Measurements from ENCODE around the gene HBE1.
"Not testable (repeated sequence)": the region's sequence is repeated elsewhere in the genome, so short reads cannot be mapped to it uniquely, and the experiment has no call there.

HBE1 gene

DNA sequence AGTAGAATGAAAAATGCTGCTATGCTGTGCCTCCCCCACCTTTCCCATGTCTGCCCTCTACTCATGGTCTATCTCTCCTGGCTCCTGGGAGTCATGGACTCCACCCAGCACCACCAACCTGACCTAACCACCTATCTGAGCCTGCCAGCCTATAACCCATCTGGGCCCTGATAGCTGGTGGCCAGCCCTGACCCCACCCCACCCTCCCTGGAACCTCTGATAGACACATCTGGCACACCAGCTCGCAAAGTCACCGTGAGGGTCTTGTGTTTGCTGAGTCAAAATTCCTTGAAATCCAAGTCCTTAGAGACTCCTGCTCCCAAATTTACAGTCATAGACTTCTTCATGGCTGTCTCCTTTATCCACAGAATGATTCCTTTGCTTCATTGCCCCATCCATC, 14.9 kb upstream of the HBE1 start:
- DNase-seq: no peak

GRCh38 chr11:5283882-5284281, 14.1 kb upstream of the HBE1 start:
- no peak for DNase-seq

DNA sequence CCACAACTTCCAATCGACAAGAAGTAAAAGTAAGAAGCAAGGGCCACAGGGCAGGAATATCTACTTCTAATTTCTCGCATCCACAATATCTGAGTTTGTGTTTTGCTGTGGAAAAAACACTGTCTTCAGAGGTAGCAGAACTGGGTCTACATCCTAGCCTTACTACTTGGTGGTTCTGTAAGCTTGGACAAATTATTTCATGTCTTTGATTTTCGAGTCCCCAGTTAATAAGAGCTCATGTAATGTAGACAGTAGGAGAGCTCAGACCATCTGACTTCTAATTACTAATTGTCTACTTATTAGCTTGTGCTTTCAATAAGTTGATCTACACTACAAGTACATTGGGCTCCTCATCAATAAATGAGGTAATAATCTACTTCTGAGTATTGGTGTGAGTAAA, 13.3 kb upstream of the HBE1 start:
- DNase-seq: no peak

- DNase-seq: no peak
These were observed 12.9 kb upstream of the HBE1 start for GRCh38 chr11:5282628-5283027.

DNA sequence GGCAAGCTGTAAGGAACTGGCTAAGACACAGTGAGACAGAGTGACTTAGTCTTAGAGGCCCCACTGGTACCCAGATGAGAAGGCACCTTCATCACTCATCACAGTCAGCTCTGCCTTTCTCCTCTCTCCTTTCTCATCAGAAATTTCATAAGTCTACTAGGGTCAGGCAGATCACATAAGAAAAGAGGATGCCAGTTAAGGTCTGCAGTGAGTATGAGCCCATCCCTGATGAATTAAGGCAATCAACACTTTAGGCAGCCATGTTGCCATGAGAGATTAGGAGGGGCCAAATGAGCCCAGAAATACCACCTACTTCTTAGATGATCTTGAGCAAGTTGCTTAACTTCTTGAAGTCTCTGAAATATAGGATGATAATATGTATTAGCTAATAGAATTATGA, 11.9 kb upstream of the HBE1 start:
- no peak for DNase-seq

DNA sequence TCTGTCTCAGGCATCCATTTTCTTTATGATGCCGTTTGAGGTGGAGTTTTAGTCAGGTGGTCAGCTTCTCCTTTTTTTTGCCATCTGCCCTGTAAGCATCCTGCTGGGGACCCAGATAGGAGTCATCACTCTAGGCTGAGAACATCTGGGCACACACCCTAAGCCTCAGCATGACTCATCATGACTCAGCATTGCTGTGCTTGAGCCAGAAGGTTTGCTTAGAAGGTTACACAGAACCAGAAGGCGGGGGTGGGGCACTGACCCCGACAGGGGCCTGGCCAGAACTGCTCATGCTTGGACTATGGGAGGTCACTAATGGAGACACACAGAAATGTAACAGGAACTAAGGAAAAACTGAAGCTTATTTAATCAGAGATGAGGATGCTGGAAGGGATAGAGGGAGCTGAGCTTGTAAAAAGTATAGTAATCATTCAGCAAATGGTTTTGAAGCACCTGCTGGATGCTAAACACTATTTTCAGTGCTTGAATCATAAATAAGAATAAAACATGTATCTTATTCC, 10.9 kb upstream of the HBE1 start:
- DNase-seq: peak; percentile 85

GRCh38 chr11:5279471-5280090, 9.8 kb upstream of the HBE1 start:
- no peak for DNase-seq

GRCh38 chr11:5277807-5278382, 8.2 kb upstream of the HBE1 start:
- no peak for DNase-seq

GRCh38 chr11:5276697-5277096, 7.0 kb upstream of the HBE1 start:
- no peak for DNase-seq

- DNase-seq: no peak
These were observed 5.8 kb upstream of the HBE1 start for GRCh38 chr11:5275369-5276110.

GRCh38 chr11:5274395-5274794, 4.7 kb upstream of the HBE1 start:
- no peak for DNase-seq

GRCh38 chr11:5272395-5273017, 2.8 kb upstream of the HBE1 start:
- no peak for DNase-seq

- no peak for DNase-seq
These were observed 2.6 kb downstream of the HBE1 start for GRCh38 chr11:5267033-5267563.

DNA sequence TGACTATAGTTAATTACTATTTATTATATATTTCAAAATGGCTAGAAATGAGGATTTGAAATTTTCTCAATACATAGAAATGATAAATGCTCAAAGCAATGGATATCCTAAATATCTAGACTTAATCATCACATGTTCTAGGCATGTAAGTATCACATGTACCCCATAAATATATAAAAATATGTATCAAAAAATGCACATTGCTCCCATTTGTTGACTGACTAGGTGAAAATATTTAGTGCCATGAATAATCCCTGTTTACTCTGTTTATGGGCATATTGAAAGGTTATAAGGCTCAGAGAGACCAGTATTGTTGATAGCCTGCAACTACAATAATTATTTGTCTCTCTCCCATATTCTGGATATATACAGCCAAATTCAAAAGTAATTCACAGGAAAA, 3.1 kb downstream of the HBE1 start:
- DNase-seq: no peak

DNA sequence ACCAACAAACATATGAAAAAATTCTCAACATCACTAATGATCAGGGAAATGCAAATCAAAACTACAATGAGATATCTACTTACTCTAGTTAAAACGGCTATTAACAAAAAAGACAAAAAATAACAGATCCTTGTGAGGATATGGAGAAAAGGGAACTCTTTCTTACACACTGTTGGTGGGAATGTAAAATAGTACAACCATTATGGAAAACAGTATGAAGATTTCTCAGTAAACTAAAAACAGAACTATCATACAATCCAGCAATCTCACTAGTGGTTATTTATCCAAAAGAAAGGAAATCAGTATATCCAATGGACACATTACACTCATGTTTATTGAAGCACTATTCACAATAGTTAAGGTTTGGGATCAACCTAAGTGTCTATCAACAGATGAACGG, 3.9 kb downstream of the HBE1 start:
- no peak for DNase-seq

GRCh38 chr11:5258543-5259262, 11.0 kb downstream of the HBE1 start:
- DNase-seq: no peak

GRCh38 chr11:5257296-5257695, 12.4 kb downstream of the HBE1 start:
- DNase-seq: no peak

DNA sequence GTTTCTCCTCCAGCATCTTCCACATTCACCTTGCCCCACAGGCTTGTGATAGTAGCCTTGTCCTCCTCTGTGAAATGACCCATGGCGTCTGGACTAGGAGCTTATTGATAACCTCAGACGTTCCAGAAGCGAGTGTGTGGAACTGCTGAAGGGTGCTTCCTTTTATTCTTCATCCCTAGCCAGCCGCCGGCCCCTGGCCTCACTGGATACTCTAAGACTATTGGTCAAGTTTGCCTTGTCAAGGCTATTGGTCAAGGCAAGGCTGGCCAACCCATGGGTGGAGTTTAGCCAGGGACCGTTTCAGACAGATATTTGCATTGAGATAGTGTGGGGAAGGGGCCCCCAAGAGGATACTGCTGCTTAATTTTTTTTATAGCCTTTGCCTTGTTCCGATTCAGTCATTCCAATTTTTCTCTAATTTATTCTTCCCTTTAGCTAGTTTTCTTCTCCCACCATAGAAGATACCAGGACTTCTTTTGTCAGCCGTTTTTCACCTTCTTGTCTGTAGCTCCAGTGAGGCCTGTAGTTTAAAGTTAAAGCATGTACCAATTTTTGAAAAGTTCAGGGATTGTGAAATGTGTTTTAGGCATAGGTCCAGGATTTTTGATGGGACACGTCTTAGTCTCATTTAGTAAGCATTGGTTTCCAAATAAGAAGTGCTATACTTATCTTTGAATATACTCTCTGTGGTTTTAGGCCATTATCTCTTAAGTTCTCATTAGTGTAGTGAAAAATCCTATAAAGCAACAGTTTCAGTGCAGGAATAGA, 14.9 kb downstream of the HBE1 start, which contains the start of gene HBG2:
Gene HBG2, minus strand, starts transcription at position 136 of the 768 bp plus-strand sequence. Its CDS starts 53 bp downstream, at position 83.
- DNase-seq: not testable (repeated sequence)

DNA sequence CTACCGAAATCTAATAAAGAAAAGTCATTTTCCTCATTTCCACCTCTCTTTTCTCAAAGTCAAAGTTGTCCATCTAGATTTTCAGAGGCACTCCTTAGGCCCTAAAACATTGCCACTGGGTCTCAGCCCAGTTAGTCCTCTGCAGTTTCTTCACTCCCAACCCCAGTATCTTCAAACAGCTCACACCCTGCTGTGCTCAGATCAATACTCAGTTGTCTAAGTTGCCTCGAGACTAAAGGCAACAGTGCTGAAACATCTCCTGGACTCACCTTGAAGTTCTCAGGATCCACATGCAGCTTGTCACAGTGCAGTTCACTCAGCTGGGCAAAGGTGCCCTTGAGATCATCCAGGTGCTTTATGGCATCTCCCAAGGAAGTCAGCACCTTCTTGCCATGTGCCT, 15.7 kb downstream of the HBE1 start:
- DNase-seq: not testable (repeated sequence)

DNA sequence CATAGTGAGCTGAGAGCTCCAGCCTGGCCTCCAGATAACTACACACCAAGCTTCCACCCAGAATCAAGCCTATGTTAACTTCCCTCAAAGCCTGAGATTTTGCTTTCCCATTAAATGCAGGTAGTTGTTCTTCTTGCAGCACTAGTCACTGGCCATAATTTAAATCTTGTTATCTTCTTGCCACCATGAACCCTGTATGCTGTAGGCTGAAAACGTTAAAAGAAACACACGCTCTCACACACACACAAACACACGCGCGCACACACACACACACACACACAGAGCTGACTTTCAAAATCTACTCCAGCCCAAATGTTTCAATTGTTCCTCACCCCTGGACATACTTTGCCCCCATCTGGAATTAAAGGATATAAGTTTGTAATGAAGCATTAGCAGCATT, 16.3 kb downstream of the HBE1 start:
- DNase-seq: not testable (repeated sequence)

DNA sequence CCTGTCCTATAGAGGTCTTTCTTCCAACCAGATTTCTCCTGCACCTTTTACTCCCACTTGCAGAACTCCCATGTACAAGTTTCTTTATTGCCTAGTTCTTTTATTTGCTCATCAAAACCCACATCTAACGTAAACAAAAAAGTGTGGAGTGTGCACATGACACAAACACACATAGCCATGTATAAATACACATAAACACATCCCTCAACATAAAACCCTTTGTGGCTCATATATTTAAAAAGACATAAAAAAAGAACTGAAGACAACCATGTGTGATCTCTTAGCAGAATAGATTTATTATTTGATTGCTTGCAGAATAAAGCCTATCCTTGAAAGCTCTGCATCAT, 16.9 kb downstream of the HBE1 start:
- no peak for DNase-seq

All from suppressor macrophage treated with lipopolysaccharide for 4 hours (primary cell).